Mucosa of descending colon (tissue), 3 donors: ENCODE data around the gene C1QTNF8. TPM values are rescaled to one million over a fixed set of nuclear protein-coding genes. Genes with fewer than 3 reads are reported as not detected.

ENCODE experiments used
- ATAC-seq: fragments of 200-7000 bp; cut with Tn5 transposase; one replicate; pipeline ENCODE4 v1.9.1; 2020; ENCODE audit warnings: mild to moderate bottlenecking, moderate library complexity
- DNase-seq, 3 donors: peaks; one replicate each; pipeline ENCODE4 v3.0.0-alpha.2; 2020
- H3K36me3 ChIP-seq: fragments of 200-600 bp; one replicate; pipeline ENCODE4 v1.8.0; 2021; ENCODE audit warnings: low read depth, mild to moderate bottlenecking
- H3K4me1 ChIP-seq: fragments of 200-600 bp; one replicate; pipeline ENCODE4 v1.8.0; 2021; ENCODE audit warnings: low read depth, mild to moderate bottlenecking
- H3K4me3 ChIP-seq: fragments of 200-600 bp; one replicate; pipeline ENCODE4 v1.8.0; 2021; ENCODE audit warnings: mild to moderate bottlenecking
- H3K9me3 ChIP-seq: fragments of 200-600 bp; one replicate; pipeline ENCODE4 v1.8.0; 2021; ENCODE audit warnings: mild to moderate bottlenecking
- CTCF ChIP-seq: fragments of 200-600 bp; IDR thresholded peaks from one replicate; pipeline ENCODE4 v1.8.0; 2022; ENCODE audit warnings: antibody characterized with exemption, mild to moderate bottlenecking
- intact Hi-C, 2 donors: fragments of 100-400 bp; cut with DNase I in 1 of 2; cut with micrococcal nuclease in 1 of 2; formaldehyde crosslinking; loops; one replicate each; pipeline versions ENCODE4 v1.11.0 to v1.11.1; 2022; cut with DNase I, micrococcal nuclease
- total RNA-seq, 3 donors: library from RNA; stranded (reverse); fragmentation: NEBNext Ultra II Directional in 2 of 3; extraction: Animal tissue kit (Norgen Biotek cat#: 25700) in 2 of 3; gene quantifications; one replicate each; pipeline versions ENCODE4 v1.2.1 to v1.2.4, GENCODE V29; 2021 to 2023
- donor health status: DM: no; HTN: no; CAD: no; lungs with moderate emphysema.
- donor health status: DM: no; HTN: no; CAD: no.
- donor health status: DM: no; HTN: yes; CAD: no.

The C1QTNF8 gene
- total RNA-seq, 3 donors from 2014 or later, result not detected

DNA sequence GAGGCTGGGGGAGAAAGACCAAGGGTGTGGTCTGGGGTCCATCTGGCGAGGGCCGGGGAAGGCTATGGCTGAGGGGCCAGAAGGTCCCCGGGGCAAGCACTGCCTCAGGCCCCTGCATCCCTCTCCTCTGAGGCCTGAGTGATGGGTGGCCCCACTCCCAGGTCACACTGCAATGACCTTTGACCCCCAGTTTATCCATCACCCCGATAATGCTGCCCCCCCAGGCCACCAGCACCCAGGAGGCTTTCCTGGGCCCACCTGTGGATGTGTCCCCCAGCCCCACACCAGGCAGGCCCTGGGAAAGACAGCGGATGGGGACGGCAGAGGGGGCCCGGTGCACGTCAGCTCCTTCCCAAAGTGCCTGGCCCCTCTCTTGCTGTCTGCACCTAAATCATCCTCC, 34.3 kb upstream of the C1QTNF8 start:
- Histone ChIP-seq H3K4me1 (peaks cover 4% of the 10 kb centered on the region), H3K4me3 (no peak overlapping the region), H3K36me3 (no peaks in the 10 kb centered on the region), H3K9me3 (no peaks in the 10 kb centered on the region)
- ATAC-seq, result no peak
- no peak for TF ChIP-seq CTCF
- no peak for DNase-seq
- intact Hi-C loops, result no loop called here

- Histone ChIP-seq H3K9me3 (no peaks in the 10 kb centered on the region), H3K4me3 (no peak overlapping the region), H3K4me1 (no peaks in the 10 kb centered on the region), H3K36me3 (no peaks in the 10 kb centered on the region)
- DNase-seq (no peak), ATAC-seq (no peak)
- no peak for TF ChIP-seq CTCF
- intact Hi-C loops, result no loop called here
Measured at GRCh38 chr16:1129106-1129960, 33.3 kb upstream of the C1QTNF8 start.

DNA sequence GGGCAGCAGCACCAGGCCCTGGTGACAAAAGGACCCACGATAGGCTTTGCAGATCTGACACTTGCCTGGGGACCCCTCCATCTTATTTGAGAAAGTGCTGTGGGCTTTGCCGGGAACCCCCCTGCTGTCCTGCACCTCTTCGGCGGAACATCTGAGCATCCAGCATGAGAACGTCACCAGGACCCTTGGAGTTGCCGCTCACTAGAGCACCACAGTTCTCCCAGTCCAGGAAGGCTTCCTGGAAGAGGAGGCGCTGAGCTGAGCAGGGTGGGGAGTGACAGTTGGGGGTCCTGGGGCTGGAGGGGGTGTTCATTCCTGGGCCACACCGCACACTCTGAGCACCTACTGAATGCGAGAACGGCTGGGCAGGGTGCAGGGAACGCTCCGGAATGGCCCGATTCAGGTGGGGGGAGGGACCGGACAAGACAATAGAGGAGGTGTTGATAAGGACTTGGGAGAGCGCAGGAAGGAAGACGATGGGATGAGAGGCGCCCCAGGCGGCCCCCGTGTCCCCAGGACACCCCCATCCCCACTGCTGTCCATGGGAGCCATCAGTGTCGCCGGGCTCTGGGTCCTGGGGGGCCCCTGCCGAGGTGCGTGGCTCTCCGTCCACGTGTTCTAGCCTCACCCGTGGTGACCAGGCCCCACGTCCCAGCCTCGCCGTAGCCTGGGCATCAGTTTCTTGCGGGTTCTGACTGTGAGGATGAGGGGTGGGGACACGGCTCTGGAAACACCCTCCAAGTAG, 32.1 kb upstream of the C1QTNF8 start:
- H3K4me3 ChIP-seq, result no peak overlapping the region
- no peak for TF ChIP-seq CTCF
- no peaks in the 10 kb centered on the region for H3K36me3 ChIP-seq
- ATAC-seq, result no peak
- intact Hi-C loops, result no loop called here
- no peaks in the 10 kb centered on the region for H3K9me3 ChIP-seq
- H3K4me1 ChIP-seq, result no peaks in the 10 kb centered on the region
- DNase-seq, result no peak

- Histone ChIP-seq H3K4me3 (no peak overlapping the region), H3K9me3 (no peaks in the 10 kb centered on the region), H3K36me3 (no peaks in the 10 kb centered on the region), H3K4me1 (no peaks in the 10 kb centered on the region)
- no peak for ATAC-seq
- no peak for DNase-seq
- intact Hi-C loops, result no loop called here
- no peak for TF ChIP-seq CTCF
Measured at GRCh38 chr16:1127101-1127500, 31.1 kb upstream of the C1QTNF8 start.

DNA sequence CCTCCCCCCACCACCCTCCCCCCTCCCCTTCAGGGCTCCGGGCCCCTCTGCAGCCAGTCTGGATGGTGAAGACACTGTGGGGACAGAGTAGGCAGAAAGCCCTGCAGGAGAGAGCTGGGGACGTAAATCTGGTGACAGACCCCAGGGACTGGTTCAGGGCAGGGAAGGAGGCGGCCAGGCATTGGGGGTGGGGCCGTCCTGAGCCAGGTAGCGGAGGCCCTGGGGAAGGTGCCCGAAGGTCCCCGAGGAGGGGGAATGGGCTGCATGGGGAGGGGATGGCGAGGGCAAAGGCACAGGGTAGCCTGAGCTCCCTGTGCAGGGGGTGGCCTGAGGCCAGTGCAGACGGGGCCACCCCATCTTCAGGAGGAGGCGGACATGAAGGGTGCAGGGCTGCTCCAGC, 30.5 kb upstream of the C1QTNF8 start:
- no peak for ATAC-seq
- Histone ChIP-seq H3K9me3 (no peaks in the 10 kb centered on the region), H3K36me3 (no peaks in the 10 kb centered on the region), H3K4me1 (no peaks in the 10 kb centered on the region), H3K4me3 (no peak overlapping the region)
- TF ChIP-seq CTCF, result no peak
- intact Hi-C loops, result no loop called here
- no peak for DNase-seq
